ENCODE data around the gene LRRFIP2.
A peak's percentile ranks its signal among the peaks of the same experiment; 100 is the strongest.

LRRFIP2 gene

GRCh38 chr3:37111199-37111598 lies 63.2 kb downstream of the LRRFIP2 start:
- no peak for DNase-seq (ENCODE audit: low spot score)
- Histone ChIP-seq H3K27ac (ENCODE audit: poor library complexity, severe bottlenecking) (no peak overlapping the region), H3K4me3 (ENCODE audit: severe bottlenecking) (no peak overlapping the region), H3K27me3 (ENCODE audit: insufficient read depth, poor library complexity, severe bottlenecking) (no peaks in the 10 kb centered on the region), H3K4me1 (ENCODE audit: insufficient read depth, poor library complexity, severe bottlenecking) (peaks cover 11% of the 10 kb centered on the region), H3K36me3 (ENCODE audit: low read depth) (peaks cover 7% of the 10 kb centered on the region), H3K9me3 (ENCODE audit: severe bottlenecking) (no peaks in the 10 kb centered on the region)
- no peak for ATAC-seq (ENCODE audit: low read depth)
- TF ChIP-seq CTCF (IDR thresholded peaks at IDR 0.05; ENCODE audit: poor library complexity, severe bottlenecking), result no peak

DNA sequence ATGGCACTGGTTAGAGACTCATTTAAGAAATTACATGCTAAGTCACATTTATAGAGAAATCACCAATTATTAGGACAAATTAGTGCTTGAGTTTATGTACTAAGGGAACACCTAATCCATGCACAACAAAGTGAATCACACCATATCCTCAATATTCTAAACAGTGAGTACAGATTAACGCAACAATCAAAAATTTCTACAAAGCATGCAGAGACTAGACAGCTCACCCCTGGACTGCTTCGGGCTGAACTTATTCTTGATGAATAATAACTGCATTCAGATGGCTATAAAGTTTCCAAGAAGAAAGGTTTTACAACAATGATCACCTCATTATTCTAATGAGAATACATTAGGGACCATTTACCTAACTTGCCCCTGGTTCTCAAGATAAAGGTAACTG lies 66.5 kb downstream of the LRRFIP2 start:
- ATAC-seq (ENCODE audit: low read depth) (peak; percentile 54; the same call in 1 of the 3 replicates), DNase-seq (ENCODE audit: low spot score) (no peak)
- Histone ChIP-seq H3K27me3 (ENCODE audit: insufficient read depth, poor library complexity, severe bottlenecking) (no peaks in the 10 kb centered on the region), H3K27ac (ENCODE audit: poor library complexity, severe bottlenecking) (no peak overlapping the region), H3K9me3 (ENCODE audit: severe bottlenecking) (no peaks in the 10 kb centered on the region), H3K4me3 (ENCODE audit: severe bottlenecking) (no peak overlapping the region), H3K4me1 (ENCODE audit: insufficient read depth, poor library complexity, severe bottlenecking) (no peaks in the 10 kb centered on the region), H3K36me3 (ENCODE audit: low read depth) (peaks cover 6% of the 10 kb centered on the region)
- TF ChIP-seq CTCF (IDR thresholded peaks at IDR 0.05; ENCODE audit: poor library complexity, severe bottlenecking), result no peak

DNA sequence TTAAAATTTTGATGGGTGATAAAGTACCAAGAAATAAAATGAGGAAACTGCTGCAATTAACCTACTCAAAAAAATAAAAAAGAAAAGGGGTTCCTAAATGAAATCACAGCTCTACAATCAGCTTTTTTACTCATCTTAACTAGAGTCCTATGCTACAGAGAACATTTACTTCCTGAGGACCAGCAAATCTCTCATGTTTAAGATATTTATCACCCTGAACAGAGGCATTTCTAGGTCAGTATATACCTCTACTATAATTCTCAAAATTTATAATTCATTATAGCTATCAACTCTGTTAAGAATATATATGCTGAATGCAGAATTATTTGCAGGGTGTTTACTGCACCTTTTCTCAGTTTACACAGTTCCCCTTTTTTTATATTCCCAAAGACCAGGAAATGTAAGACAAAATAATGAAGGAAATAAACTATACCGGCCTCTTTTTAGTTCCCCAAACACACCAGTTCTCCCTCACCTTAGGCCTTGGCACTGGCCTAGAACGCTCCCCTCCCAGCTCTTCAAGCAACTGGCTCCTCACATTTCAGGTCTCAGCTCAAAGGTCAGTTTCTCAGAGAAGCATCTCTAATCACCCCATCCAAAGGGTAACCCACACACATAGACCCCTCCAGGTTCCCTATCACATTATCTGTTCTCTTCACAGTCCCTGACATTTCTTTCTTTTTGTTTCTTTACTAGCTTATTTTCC lies 71.1 kb downstream of the LRRFIP2 start:
- no peak overlapping the region for H3K4me3 ChIP-seq (ENCODE audit: severe bottlenecking)
- DNase-seq (ENCODE audit: low spot score) (no peak), ATAC-seq (ENCODE audit: low read depth) (no peak)
- no peaks in the 10 kb centered on the region for H3K27me3 ChIP-seq (ENCODE audit: insufficient read depth, poor library complexity, severe bottlenecking)
- H3K36me3 ChIP-seq (ENCODE audit: low read depth), result peaks cover 3% of the 10 kb centered on the region
- no peak overlapping the region for H3K27ac ChIP-seq (ENCODE audit: poor library complexity, severe bottlenecking)
- H3K4me1 ChIP-seq (ENCODE audit: insufficient read depth, poor library complexity, severe bottlenecking), result no peaks in the 10 kb centered on the region
- no peak for TF ChIP-seq CTCF (IDR thresholded peaks at IDR 0.05; ENCODE audit: poor library complexity, severe bottlenecking)
- H3K9me3 ChIP-seq (ENCODE audit: severe bottlenecking), result no peaks in the 10 kb centered on the region

GRCh38 chr3:37100411-37100810 lies 74.0 kb downstream of the LRRFIP2 start:
- Histone ChIP-seq H3K27me3 (ENCODE audit: insufficient read depth, poor library complexity, severe bottlenecking) (no peaks in the 10 kb centered on the region), H3K36me3 (ENCODE audit: low read depth) (peaks cover 11% of the 10 kb centered on the region), H3K4me1 (ENCODE audit: insufficient read depth, poor library complexity, severe bottlenecking) (peaks cover 14% of the 10 kb centered on the region), H3K9me3 (ENCODE audit: severe bottlenecking) (no peaks in the 10 kb centered on the region), H3K4me3 (ENCODE audit: severe bottlenecking) (no peak overlapping the region), H3K27ac (ENCODE audit: poor library complexity, severe bottlenecking) (no peak overlapping the region)
- ATAC-seq (ENCODE audit: low read depth), result no peak
- TF ChIP-seq CTCF (IDR thresholded peaks at IDR 0.05; ENCODE audit: poor library complexity, severe bottlenecking), result no peak
- no peak for DNase-seq (ENCODE audit: low spot score)

GRCh38 chr3:37099469-37099868 lies 74.9 kb downstream of the LRRFIP2 start:
- no peak overlapping the region for H3K4me3 ChIP-seq (ENCODE audit: severe bottlenecking)
- no peak for TF ChIP-seq CTCF (IDR thresholded peaks at IDR 0.05; ENCODE audit: poor library complexity, severe bottlenecking)
- ATAC-seq (ENCODE audit: low read depth) (no peak), DNase-seq (ENCODE audit: low spot score) (no peak)
- H3K27ac ChIP-seq (ENCODE audit: poor library complexity, severe bottlenecking), result no peak overlapping the region
- peaks cover 14% of the 10 kb centered on the region for H3K4me1 ChIP-seq (ENCODE audit: insufficient read depth, poor library complexity, severe bottlenecking)
- peaks cover 20% of the 10 kb centered on the region for H3K36me3 ChIP-seq (ENCODE audit: low read depth)
- no peaks in the 10 kb centered on the region for H3K9me3 ChIP-seq (ENCODE audit: severe bottlenecking)
- no peaks in the 10 kb centered on the region for H3K27me3 ChIP-seq (ENCODE audit: insufficient read depth, poor library complexity, severe bottlenecking)
